ENCODE measurements around the gene PPIB.

GRCh38 chr15:64146885-64147681 is 15.7 kb downstream of the PPIB start:
- TF ChIP-seq EZH2 (IDR thresholded peaks at IDR 0.05), result no peak
- TF ChIP-seq POLR2AphosphoS5 (IDR thresholded peaks at IDR 0.05; ENCODE audit: borderline replicate concordance, low read depth, low read length), result no peak
- TF ChIP-seq FOXP2 (optimal IDR thresholded peaks at IDR 0.05; ENCODE audit: control extremely low read depth, extremely low read length, insufficient read depth), result no peak
